NT2/D1 (cell line): ENCODE results near the gene KCNG4.

ENCODE experiments used
- DNase-seq: peaks from one replicate; pipeline ENCODE4 v3.0.0-alpha.2; 2011; ENCODE audit warnings: low read depth, low spot score
- H3K27me3 ChIP-seq: 2 replicates; pipeline ENCODE4 v1.6.0; 2011; ENCODE audit warnings: mild to moderate bottlenecking; ENCODE audit not compliant: insufficient read length, insufficient read depth
- H3K36me3 ChIP-seq: 2 replicates; pipeline ENCODE4 v1.6.1; 2011; ENCODE audit warnings: mild to moderate bottlenecking, low read length, mixed read lengths; ENCODE audit not compliant: insufficient read depth, insufficient read length
- H3K4me1 ChIP-seq: 2 replicates; pipeline ENCODE4 v1.5.1; 2011; ENCODE audit not compliant: insufficient read depth, insufficient read length
- H3K4me3 ChIP-seq: 2 replicates; pipeline ENCODE4 v1.5.1; 2011; ENCODE audit warnings: low read depth; ENCODE audit not compliant: insufficient read length
- H3K9ac ChIP-seq: 2 replicates; pipeline ENCODE4 v1.6.0; 2011; ENCODE audit warnings: low read depth; ENCODE audit not compliant: insufficient read length
- H3K9me3 ChIP-seq: 2 replicates; pipeline ENCODE4 v1.5.1; 2011; ENCODE audit warnings: mild to moderate bottlenecking, low read length; ENCODE audit not compliant: insufficient read depth
- SUZ12 ChIP-seq: IDR thresholded peaks from 2 replicates; pipeline ENCODE4 v1.6.1; 2011; ENCODE audit not compliant: insufficient read length, insufficient read depth; ENCODE audit errors: extremely low read depth
- YY1 ChIP-seq: IDR thresholded peaks from 2 replicates; pipeline ENCODE4 v1.6.1; 2011; ENCODE audit not compliant: insufficient read length, insufficient read depth
- ZNF274 ChIP-seq: IDR thresholded peaks from 2 replicates; pipeline ENCODE4 v1.6.1; 2011; ENCODE audit warnings: mild to moderate bottlenecking, low read depth, low read length

The KCNG4 gene

DNA sequence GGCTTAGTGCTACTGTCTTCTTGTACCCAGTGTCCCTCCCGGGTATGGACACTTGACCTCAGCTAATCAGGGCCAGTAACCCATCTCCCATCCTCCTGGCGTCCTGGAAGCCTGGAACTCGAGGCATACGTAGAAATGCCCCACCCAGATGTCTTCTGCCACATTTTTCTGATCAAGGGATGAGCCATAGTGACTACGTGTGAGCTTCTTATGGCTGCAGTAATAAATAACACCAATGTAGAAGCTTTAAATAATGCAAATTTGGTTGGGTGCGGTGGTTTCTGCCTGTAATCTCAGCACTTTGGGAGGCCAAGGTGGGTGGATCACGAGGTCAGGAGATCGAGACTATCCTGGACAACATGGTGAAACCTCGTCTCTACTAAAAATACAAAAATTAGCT is 3.0 kb upstream of the KCNG4 start:
- Histone ChIP-seq H3K36me3 (no peaks in the 10 kb centered on the region), H3K9ac (no peak overlapping the region), H3K4me3 (no peak overlapping the region), H3K27me3 (peaks cover 3% of the 10 kb centered on the region), H3K4me1 (peaks cover 5% of the 10 kb centered on the region), H3K9me3 (peaks cover 16% of the 10 kb centered on the region; the same call in 1 of the 2 replicates)
- TF ChIP-seq ZNF274, result no peak
- no peak for TF ChIP-seq YY1
- no peak for TF ChIP-seq SUZ12
- DNase-seq, result no peak

DNA sequence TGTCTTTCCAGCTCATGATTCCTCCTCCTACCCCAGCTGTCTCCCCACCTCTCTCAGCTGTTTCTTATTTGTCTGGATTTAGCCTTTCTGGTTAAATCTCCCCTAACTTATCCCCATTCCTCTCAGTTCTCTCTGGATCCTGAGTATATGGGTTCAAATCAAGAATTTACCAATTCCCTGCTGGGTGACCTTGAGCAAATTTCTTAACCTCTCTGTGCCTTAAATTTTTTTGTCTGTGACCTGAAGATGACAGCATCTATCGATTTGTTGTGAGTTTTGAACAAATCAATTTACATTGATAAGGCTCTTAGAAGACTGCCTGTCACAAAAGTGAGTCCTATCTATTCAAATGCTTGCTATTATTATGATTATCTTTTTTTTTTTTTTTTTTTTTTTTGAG is 2.0 kb upstream of the KCNG4 start:
- Histone ChIP-seq H3K9ac (no peak overlapping the region), H3K36me3 (no peaks in the 10 kb centered on the region), H3K9me3 (peaks cover 16% of the 10 kb centered on the region; the same call in 1 of the 2 replicates), H3K4me1 (peaks cover 6% of the 10 kb centered on the region), H3K4me3 (no peak overlapping the region), H3K27me3 (peaks cover 3% of the 10 kb centered on the region)
- no peak for TF ChIP-seq SUZ12
- TF ChIP-seq ZNF274, result no peak
- no peak for TF ChIP-seq YY1
- DNase-seq, result no peak

DNA sequence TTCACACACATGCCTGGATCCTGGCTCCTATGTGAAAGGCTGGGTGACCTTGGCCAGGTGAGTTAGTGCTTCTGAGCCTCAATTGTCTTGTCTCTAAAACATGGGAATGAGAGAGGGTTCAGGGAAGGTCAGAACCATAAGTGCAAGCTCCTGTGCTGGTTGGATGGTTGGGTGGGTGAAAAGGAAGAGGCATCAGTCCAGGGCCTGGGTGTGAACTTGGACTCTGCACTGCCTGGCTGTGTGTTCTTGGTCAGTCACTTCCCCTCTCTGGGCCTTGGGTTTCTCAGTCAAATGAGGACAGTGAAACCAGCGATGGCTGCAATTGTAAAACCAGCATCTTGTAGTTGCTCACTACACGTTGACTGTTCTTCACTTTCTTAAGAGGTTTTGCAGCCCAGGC is 643 bp upstream of the KCNG4 start:
- Histone ChIP-seq H3K27me3 (peaks cover 3% of the 10 kb centered on the region), H3K36me3 (no peaks in the 10 kb centered on the region), H3K4me3 (no peak overlapping the region), H3K9ac (no peak overlapping the region), H3K9me3 (peaks cover 16% of the 10 kb centered on the region; the same call in 1 of the 2 replicates), H3K4me1 (peaks cover 7% of the 10 kb centered on the region)
- TF ChIP-seq YY1 (no peak), SUZ12 (no peak), ZNF274 (no peak)
- no peak for DNase-seq

DNA sequence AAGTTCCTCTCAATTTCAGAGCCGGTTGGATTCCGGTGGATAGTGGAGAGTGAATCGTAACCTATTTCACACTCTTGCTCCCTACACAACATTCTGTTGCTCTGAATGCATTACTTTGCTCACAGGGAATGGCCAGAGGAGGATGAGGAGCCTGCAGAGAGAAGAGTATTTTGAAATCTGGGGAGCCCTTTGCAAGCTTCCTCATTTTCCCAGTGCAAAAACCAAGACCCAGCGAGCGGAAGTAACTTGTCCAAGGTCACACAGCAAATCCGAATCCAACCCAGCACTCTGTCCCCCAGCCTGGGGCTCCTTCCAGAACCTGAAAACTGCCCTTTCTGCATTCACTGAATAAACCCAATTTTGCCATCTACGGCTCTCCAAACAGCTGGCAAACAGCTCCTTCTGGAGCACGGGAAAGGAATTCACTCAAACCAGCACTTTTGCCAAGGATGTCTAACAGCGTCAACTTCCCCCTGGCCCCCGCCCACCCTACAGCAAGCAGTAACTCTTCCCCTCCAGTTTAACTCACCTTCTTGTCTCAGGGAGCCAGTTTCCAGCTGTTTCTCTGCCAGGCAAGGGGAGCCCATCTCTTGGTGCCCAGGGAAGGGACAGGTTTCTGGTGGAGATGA is 557 bp downstream of the KCNG4 start:
- TF ChIP-seq SUZ12 (no peak), YY1 (no peak), ZNF274 (no peak)
- peaks cover 3% of the 10 kb centered on the region for H3K27me3 ChIP-seq
- no peak for DNase-seq
- peaks cover 10% of the 10 kb centered on the region; the same call in 1 of the 2 replicates for H3K9me3 ChIP-seq
- no peak overlapping the region for H3K4me3 ChIP-seq
- no peak overlapping the region for H3K9ac ChIP-seq
- peaks cover 10% of the 10 kb centered on the region for H3K4me1 ChIP-seq
- H3K36me3 ChIP-seq, result no peaks in the 10 kb centered on the region

DNA sequence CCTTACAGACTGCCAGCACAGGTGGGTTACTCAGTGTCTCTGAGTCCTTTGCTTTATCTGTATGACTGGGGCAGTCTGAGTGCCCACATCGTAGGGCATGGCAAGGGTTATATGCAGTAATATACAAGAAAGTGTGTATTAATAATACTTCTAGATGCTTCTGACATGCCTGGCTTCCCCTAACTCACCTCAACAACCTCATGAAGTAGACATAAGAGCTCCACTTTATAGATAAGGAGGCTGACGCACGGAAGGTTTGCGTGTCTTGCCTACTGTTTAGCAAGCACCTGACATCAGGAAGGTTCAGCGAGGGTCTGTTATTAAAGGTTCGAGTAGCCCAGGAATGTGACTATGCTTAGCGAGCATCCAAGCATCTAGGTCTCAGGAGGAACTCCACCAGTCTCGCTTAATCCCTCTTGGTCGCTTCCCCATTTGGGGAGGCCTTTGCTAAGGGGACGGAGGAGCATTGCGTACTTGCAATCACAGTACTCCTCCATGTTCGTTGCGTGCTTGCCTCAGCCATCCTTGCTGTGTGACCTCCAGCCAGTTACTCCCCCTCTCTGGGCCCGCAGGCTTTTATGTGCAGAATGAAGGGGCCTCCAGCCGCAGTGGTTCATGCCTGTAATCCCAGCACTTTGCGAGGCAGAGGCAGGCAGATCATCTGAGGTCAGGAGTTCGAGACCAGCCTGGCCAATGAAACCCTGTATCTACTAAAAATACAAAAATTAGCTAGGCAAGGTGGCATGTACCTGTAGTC is 1.6 kb downstream of the KCNG4 start:
- no peaks in the 10 kb centered on the region for H3K36me3 ChIP-seq
- no peak overlapping the region for H3K4me3 ChIP-seq
- TF ChIP-seq YY1 (no peak), ZNF274 (no peak), SUZ12 (no peak)
- DNase-seq, result no peak
- H3K9me3 ChIP-seq, result no peaks in the 10 kb centered on the region
- H3K9ac ChIP-seq, result no peak overlapping the region
- H3K27me3 ChIP-seq, result peaks cover 3% of the 10 kb centered on the region
- H3K4me1 ChIP-seq, result peaks cover 10% of the 10 kb centered on the region

DNA sequence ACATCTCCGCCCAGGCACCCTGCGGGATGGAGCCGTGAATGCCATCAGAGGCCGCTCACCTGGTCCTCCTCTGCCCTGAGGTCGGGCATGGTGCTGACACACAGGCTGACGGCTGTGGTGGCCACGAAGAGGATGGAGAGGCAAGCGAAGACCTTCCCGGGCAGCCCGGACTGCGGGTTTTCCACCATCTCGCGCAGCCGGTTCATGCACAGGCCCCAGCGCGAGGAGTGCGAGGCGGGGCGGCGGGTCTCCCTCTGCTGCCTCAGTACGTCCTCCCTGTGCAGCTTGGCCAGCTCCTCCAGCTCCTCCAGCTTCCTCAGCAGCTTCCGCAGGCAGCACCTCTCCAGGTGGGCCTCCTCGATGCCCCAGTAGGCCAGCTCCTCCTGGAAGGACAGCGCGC is 3.1 kb downstream of the KCNG4 start:
- H3K36me3 ChIP-seq, result no peaks in the 10 kb centered on the region
- peaks cover 10% of the 10 kb centered on the region for H3K4me1 ChIP-seq
- no peaks in the 10 kb centered on the region for H3K9me3 ChIP-seq
- no peak overlapping the region for H3K9ac ChIP-seq
- peaks cover 3% of the 10 kb centered on the region for H3K27me3 ChIP-seq
- DNase-seq, result no peak
- no peak overlapping the region for H3K4me3 ChIP-seq
- TF ChIP-seq YY1 (no peak), ZNF274 (no peak), SUZ12 (no peak)
